Ishikawa (cell line): ENCODE measurements around the gene CWC15.

Experiments
- CEBPB ChIP-seq: IDR thresholded peaks from 2 replicates; pipeline ENCODE4 v1.6.1; 2012
- CREB1 ChIP-seq: IDR thresholded peaks from 2 replicates; pipeline ENCODE4 v1.6.1; 2012; ENCODE audit warnings: low read depth
- EGR1 ChIP-seq: IDR thresholded peaks from 2 replicates; pipeline ENCODE4 v1.6.1; 2012
- EP300 ChIP-seq: IDR thresholded peaks from 2 replicates; pipeline ENCODE4 v1.6.1; 2012; ENCODE audit warnings: borderline replicate concordance
- FOXM1 ChIP-seq: IDR thresholded peaks from 2 replicates; pipeline ENCODE4 v1.6.1; 2012; ENCODE audit warnings: low read depth, borderline replicate concordance
- MAX ChIP-seq: IDR thresholded peaks from 2 replicates; pipeline ENCODE4 v1.6.1; 2012
- NFIC ChIP-seq: IDR thresholded peaks from 2 replicates; pipeline ENCODE4 v1.6.1; 2012
- RAD21 ChIP-seq: IDR thresholded peaks from 2 replicates; pipeline ENCODE4 v1.6.1; 2012; ENCODE audit warnings: low read depth
- TAF1 ChIP-seq: IDR thresholded peaks from 2 replicates; pipeline ENCODE4 v1.6.1; 2012; ENCODE audit warnings: low read depth, mild to moderate bottlenecking
- TCF12 ChIP-seq: IDR thresholded peaks from 2 replicates; pipeline ENCODE4 v1.6.1; 2012; ENCODE audit warnings: low read depth
- TEAD4 ChIP-seq: IDR thresholded peaks from 2 replicates; pipeline ENCODE4 v1.6.1; 2012
- USF1 ChIP-seq: IDR thresholded peaks from 2 replicates; pipeline ENCODE4 v1.6.1; 2012
- YY1 ChIP-seq: IDR thresholded peaks from 2 replicates; pipeline ENCODE4 v1.6.1; 2012; ENCODE audit warnings: low read depth
- ZBTB7A ChIP-seq: IDR thresholded peaks from 2 replicates; pipeline ENCODE4 v1.6.1; 2012; ENCODE audit warnings: low read depth
- TF ChIP-seq, protein P1 (sequence below): IDR thresholded peaks from 2 replicates; pipeline ENCODE4 v1.6.1; 2012; ENCODE audit warnings: low read depth, mild to moderate bottlenecking

CWC15 gene

DNA sequence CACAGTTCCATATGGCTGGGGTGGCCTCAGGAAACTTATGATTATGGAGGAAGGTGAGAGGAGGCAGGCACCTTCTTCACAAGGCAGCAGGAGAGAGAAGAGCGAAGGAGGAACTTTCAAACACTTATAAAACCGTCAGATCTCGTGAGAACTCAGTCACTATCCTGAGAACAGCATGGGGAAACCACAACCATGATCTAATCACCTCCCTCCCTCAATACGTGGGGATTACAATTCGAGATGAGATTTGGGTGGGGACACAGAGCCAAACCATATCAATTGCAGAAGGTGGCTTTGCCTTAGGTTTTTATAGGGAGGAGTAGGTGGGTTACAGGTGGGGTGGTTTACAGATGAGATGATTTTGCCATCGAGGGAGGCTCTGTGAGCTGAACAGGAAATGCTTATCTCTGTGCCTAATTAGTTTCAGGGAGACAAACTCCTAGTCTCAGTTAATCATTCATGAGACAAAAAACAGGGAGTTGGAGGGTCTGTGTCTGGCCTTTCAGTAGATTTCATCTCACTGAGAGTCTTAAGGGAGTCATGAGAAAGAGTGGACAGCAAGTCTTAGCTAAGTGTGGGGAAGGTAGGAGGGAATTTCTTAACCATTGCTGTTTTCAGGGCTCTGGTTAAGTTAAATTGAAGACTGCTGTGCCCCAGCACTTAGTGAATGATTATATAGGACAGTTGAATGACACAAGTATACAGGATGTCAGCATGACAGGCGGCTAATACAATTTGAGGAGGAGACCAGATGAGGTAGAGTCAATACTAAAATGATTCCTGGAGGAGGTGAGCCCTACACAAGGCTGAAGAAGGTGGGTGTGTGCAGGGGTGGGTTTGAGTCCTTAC, 47.7 kb downstream of the CWC15 start:
- TF ChIP-seq FOXM1 (no peak), CREB1 (no peak), EGR1 (no peak), RAD21 (no peak), NFIC (no peak), CEBPB (no peak), ZBTB7A (no peak), YY1 (no peak), TCF12 (no peak), TAF1 (no peak), USF1 (no peak), MAX (no peak), TEAD4 (no peak), EP300 (no peak)
- TF ChIP-seq, protein P1, sequence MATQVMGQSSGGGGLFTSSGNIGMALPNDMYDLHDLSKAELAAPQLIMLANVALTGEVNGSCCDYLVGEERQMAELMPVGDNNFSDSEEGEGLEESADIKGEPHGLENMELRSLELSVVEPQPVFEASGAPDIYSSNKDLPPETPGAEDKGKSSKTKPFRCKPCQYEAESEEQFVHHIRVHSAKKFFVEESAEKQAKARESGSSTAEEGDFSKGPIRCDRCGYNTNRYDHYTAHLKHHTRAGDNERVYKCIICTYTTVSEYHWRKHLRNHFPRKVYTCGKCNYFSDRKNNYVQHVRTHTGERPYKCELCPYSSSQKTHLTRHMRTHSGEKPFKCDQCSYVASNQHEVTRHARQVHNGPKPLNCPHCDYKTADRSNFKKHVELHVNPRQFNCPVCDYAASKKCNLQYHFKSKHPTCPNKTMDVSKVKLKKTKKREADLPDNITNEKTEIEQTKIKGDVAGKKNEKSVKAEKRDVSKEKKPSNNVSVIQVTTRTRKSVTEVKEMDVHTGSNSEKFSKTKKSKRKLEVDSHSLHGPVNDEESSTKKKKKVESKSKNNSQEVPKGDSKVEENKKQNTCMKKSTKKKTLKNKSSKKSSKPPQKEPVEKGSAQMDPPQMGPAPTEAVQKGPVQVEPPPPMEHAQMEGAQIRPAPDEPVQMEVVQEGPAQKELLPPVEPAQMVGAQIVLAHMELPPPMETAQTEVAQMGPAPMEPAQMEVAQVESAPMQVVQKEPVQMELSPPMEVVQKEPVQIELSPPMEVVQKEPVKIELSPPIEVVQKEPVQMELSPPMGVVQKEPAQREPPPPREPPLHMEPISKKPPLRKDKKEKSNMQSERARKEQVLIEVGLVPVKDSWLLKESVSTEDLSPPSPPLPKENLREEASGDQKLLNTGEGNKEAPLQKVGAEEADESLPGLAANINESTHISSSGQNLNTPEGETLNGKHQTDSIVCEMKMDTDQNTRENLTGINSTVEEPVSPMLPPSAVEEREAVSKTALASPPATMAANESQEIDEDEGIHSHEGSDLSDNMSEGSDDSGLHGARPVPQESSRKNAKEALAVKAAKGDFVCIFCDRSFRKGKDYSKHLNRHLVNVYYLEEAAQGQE = no peak

GRCh38 chr11:94924612-94925011, 48.7 kb downstream of the CWC15 start:
- TF ChIP-seq TEAD4 (no peak), CEBPB (no peak), ZBTB7A (no peak), USF1 (no peak), CREB1 (no peak), MAX (no peak), NFIC (no peak), TAF1 (no peak), EP300 (no peak), YY1 (no peak), RAD21 (no peak), TCF12 (no peak), FOXM1 (no peak)
- TF ChIP-seq, protein P1 = no peak

DNA sequence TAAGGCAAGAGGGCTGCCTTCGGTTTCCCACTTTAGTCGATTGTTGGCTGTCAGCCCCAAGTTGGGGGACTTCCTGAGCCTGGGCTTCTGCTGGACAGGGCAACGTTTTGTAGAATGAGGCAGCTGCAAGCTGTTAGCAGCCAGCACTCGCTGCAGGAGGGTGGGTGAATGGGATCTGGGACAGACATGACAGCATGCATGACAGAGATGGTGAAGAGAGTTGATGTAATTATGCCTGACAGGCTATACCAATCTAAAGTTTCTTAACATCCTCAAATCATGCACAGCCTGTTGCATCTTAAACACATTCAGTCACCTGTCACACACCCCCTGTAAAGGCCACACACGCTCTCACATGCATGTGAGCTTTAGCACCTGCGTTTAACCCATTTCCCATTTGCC, 49.2 kb downstream of the CWC15 start:
- no peak for TF ChIP-seq TAF1
- TF ChIP-seq MAX = no peak
- TF ChIP-seq, protein P1 = no peak
- no peak for TF ChIP-seq ZBTB7A
- TF ChIP-seq USF1 = no peak
- TF ChIP-seq CEBPB = no peak
- TF ChIP-seq EGR1 = no peak
- TF ChIP-seq NFIC = no peak
- TF ChIP-seq EP300 = no peak
- TF ChIP-seq CREB1 = no peak

DNA sequence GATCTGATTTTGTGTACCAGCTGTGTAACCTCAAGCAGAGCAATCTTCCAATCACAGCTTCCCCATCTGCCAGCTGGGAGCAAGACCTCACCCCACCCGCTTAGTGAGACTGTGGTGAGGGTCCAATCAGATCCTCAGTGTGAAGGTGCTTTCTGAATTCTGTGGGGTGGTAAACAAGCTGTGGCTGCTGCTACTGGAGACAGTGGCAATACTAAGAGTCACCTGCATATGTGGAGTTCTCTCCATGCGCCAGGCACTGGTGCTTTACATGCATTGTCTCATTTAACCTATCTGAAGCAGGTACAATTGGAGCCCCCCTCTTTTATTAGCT, 50.4 kb downstream of the CWC15 start:
- TF ChIP-seq CEBPB (no peak), EGR1 (no peak), TEAD4 (no peak), RAD21 (no peak), EP300 (no peak), TCF12 (no peak), YY1 (no peak), CREB1 (no peak), NFIC (no peak), ZBTB7A (no peak), TAF1 (no peak), MAX (no peak)
- TF ChIP-seq, protein P1 = no peak
